Measurements from ENCODE around the gene PAM.

- TF ChIP-seq MAFK (IDR thresholded peaks at IDR 0.05; ENCODE audit: low read depth, low read length) (no peak), CTCF (IDR thresholded peaks at IDR 0.05; ENCODE audit: control extremely low read depth in 1 of 3, insufficient read depth in 1 of 3, low read depth in 1 of 3, low read length in 3 of 3) (no peak), RBBP5 (IDR thresholded peaks at IDR 0.05; ENCODE audit: borderline replicate concordance, low read depth, low read length) (no peak), RAD21 (IDR thresholded peaks at IDR 0.05 in 1 of 2, conservative IDR thresholded peaks at IDR 0.05 in 1 of 2; ENCODE audit: low read depth in 2 of 2, low read length in 2 of 2) (no peak), KDM5A (IDR thresholded peaks at IDR 0.05; ENCODE audit: low read length) (no peak), SP1 (IDR thresholded peaks at IDR 0.05; ENCODE audit: low read depth, low read length) (no peak)
Measured at GRCh38 chr5:103019804-103020203, 264.7 kb downstream of the PAM start.

All from H1 (cell line).